K562 (cell line): ENCODE measurements around the gene LONP1. TPM values are rescaled to one million over a fixed set of nuclear protein-coding genes. Genes with fewer than 3 reads are reported as not detected.

Experiments
- ATAC-seq: fragments of 200-7000 bp; cut with Tn5 transposase; 3 replicates; pipeline ENCODE4 v1.9.1; 2020; ENCODE audit warnings: moderate library complexity
- BruUV-seq: library from RNA; stranded (reverse); fragments of 400-500 nt; replicated peaks from 2 replicates; lab custom pipeline; 2021; lab: Mats Ljungman, UMichigan
- CTCF ChIA-PET: fragments of 300-600 bp; formaldehyde crosslinking; extraction: SDS; loops from one replicate; lab custom pipeline; 2021; ENCODE audit warnings: low intra/inter-chr PET ratio; lab: Yijun Ruan, JAX
- POLR2A ChIA-PET: fragments of 300-600, 350-650 bp; sonication (Branson Sonifier 250); formaldehyde crosslinking; extraction: SDS; loops from one replicate; lab custom pipeline; 2021; ENCODE audit warnings: antibody characterized with exemption, inconsistent platforms; lab: Yijun Ruan, JAX
- DNase-seq, 4 experiments: peaks; one replicate each; pipeline versions ENCODE4 v3.0.0 to v3.0.0-alpha.2; 2011 to 2018; ENCODE audit warnings: low spot score in 3 of 4, mixed read lengths in 3 of 4; ENCODE audit errors: extremely low read depth in 1 of 4
- FAIRE-seq: peaks from 2 replicates; lab custom pipeline; 2011; peaks lifted over from hg19 to GRCh38; lab: Jason Lieb, UNC
- H2AFZ ChIP-seq: 2 replicates; pipeline ENCODE4 v1.6.0; 2011; ENCODE audit warnings: low read depth, low read length, control low read depth, inconsistent platforms
- H3K27ac ChIP-seq: fragments of 200-600 bp; 3 replicates; pipeline ENCODE4 v1.8.0; 2011; ENCODE audit warnings: low read depth, mild to moderate bottlenecking, control low read depth, inconsistent platforms, low read length, moderate library complexity, mixed read lengths; ENCODE audit errors: extremely low read depth
- H3K27me3 ChIP-seq, 2 experiments: fragments of 300-600 bp in 1 of 2; 2 replicates in 1 of 2; 3 replicates in 1 of 2; pipeline versions ENCODE4 v1.6.0 to v1.8.0; 2011; ENCODE audit warnings: inconsistent platforms in 2 of 2, low read length in 2 of 2, mild to moderate bottlenecking in 1 of 2, mixed read lengths in 1 of 2, moderate library complexity in 1 of 2; ENCODE audit not compliant: control insufficient read depth in 2 of 2, insufficient read depth in 2 of 2
- H3K36me3 ChIP-seq: fragments of 300-600 bp; 3 replicates; pipeline ENCODE4 v1.8.0; 2011; ENCODE audit warnings: mild to moderate bottlenecking, low read length, inconsistent platforms; ENCODE audit not compliant: control insufficient read depth, insufficient read depth
- H3K4me1 ChIP-seq, 2 experiments: fragments of 200-600 bp in 1 of 2; replicated peaks in 1 of 2; 2 replicates in 1 of 2; 3 replicates in 1 of 2; pipeline versions ENCODE4 v1.5.1 to v1.8.0; 2011; ENCODE audit warnings: inconsistent platforms in 2 of 2, low read length in 2 of 2, mild to moderate bottlenecking in 1 of 2, mixed read lengths in 1 of 2, moderate library complexity in 1 of 2; ENCODE audit not compliant: control insufficient read depth in 2 of 2, insufficient read depth in 2 of 2
- H3K4me2 ChIP-seq: 2 replicates; pipeline ENCODE4 v1.6.1; 2011; ENCODE audit warnings: low read length, control low read depth, inconsistent platforms, mixed read lengths; ENCODE audit not compliant: insufficient read depth
- H3K4me3 ChIP-seq: fragments of 200-600 bp; sonication (generic), shearing (Covaris generic); 2 replicates; pipeline ENCODE4 v1.5.1; 2016; ENCODE audit warnings: control low read depth, inconsistent platforms
- H3K79me2 ChIP-seq: fragments of 200-600 bp; 3 replicates; pipeline ENCODE4 v1.8.0; 2011; ENCODE audit warnings: low read length, inconsistent platforms; ENCODE audit not compliant: control insufficient read depth, insufficient read depth
- H3K9ac ChIP-seq, 2 experiments: 2 replicates each; pipeline versions ENCODE4 v1.6.0 to v1.6.1; 2011; ENCODE audit warnings: low read depth in 2 of 2, low read length in 2 of 2, control low read depth in 1 of 2, inconsistent platforms in 1 of 2, mild to moderate bottlenecking in 1 of 2, mixed read lengths in 1 of 2; ENCODE audit not compliant: insufficient read depth in 1 of 2
- H3K9me1 ChIP-seq: one replicate; pipeline ENCODE4 v1.6.0; 2011; ENCODE audit warnings: inconsistent platforms, mild to moderate bottlenecking, low read length, moderate library complexity; ENCODE audit not compliant: control insufficient read depth, insufficient read depth
- H3K9me3 ChIP-seq: replicated peaks from 2 replicates; pipeline ENCODE4 v1.5.1; 2011; ENCODE audit warnings: low read depth, low read length, inconsistent platforms; ENCODE audit not compliant: control insufficient read depth, insufficient read depth
- H4K20me1 ChIP-seq: replicated peaks from 2 replicates; pipeline ENCODE4 v1.6.1; 2011; ENCODE audit warnings: low read length, inconsistent platforms, mixed read lengths; ENCODE audit not compliant: control insufficient read depth, insufficient read depth
- ATF1 ChIP-seq, 2 experiments: fragments of 450-650 bp in 1 of 2; IDR thresholded peaks; 2 replicates each; pipeline ENCODE4 v1.6.1; 2016; ENCODE audit warnings: missing compliant biosample characterization in 1 of 2, missing genetic modification characterization in 1 of 2
- FOXJ2 ChIP-seq: fragments of 200-800 bp; sonication (Bioruptor generic); IDR thresholded peaks from 2 replicates; pipeline ENCODE4 v1.6.1; 2016; ENCODE audit warnings: missing genetic modification characterization, missing compliant biosample characterization
- HIVEP1 ChIP-seq: fragments of 250-450 bp; sonication (Bioruptor Pico); IDR thresholded peaks from 2 replicates; pipeline ENCODE4 v1.4.0; 2020; ENCODE audit warnings: mild to moderate bottlenecking
- LARP7 ChIP-seq: fragments of 450-650 bp; IDR thresholded peaks from 2 replicates; pipeline ENCODE4 v1.6.1; 2016
- NFE2 ChIP-seq: IDR thresholded peaks from 2 replicates; pipeline ENCODE4 v1.6.1; 2014; ENCODE audit warnings: antibody characterized with exemption, low read depth
- PHF8 ChIP-seq: fragments of 200-600 bp; sonication (generic); IDR thresholded peaks from 2 replicates; pipeline ENCODE4 v1.6.1; 2012; ENCODE audit warnings: mixed run types, mild to moderate bottlenecking, inconsistent platforms, low read length, moderate library complexity, borderline replicate concordance
- POLR2AphosphoS5 ChIP-seq: IDR thresholded peaks from 2 replicates; pipeline ENCODE4 v1.6.1; 2011; ENCODE audit warnings: mild to moderate bottlenecking, low read depth, low read length, moderate library complexity; ENCODE audit not compliant: control insufficient read depth, insufficient read depth
- RNF2 ChIP-seq: sonication (generic); IDR thresholded peaks from 2 replicates; pipeline ENCODE4 v1.6.1; 2016
- SETDB1 ChIP-seq: IDR thresholded peaks from one replicate; pipeline ENCODE4 v1.6.1; 2012; ENCODE audit warnings: low read length, control low read depth, inconsistent platforms
- SNIP1 ChIP-seq: fragments of 450-650 bp; IDR thresholded peaks from 2 replicates; pipeline ENCODE4 v1.7.1; 2017; ENCODE audit warnings: low read depth, mild to moderate bottlenecking
- WGBS: fragments of 100-300 bp; shearing (Covaris generic); methylation state at CpG from one replicate; pipeline ENCODE4 v1.1.6; 2016; ENCODE audit warnings: low coverage, mixed read lengths; ENCODE audit not compliant: insufficient coverage; ENCODE audit errors: missing lambda C conversion rate; 5-methylcytosine and 5-hydroxymethylcytosine counted together
- in situ Hi-C: fragments of 300-500 bp; cut with MboI; formaldehyde crosslinking; loops from 4 replicates; pipeline ENCODE4 v1.15.0; 2018; ENCODE audit warnings: inconsistent platforms, mixed read lengths
- intact Hi-C: fragments of 100-400 bp; cut with micrococcal nuclease; formaldehyde crosslinking; loops from 2 replicates; pipeline ENCODE4 v1.14.2; 2022
- polyA plus RNA-seq, 8 experiments: library from polyadenylated mRNA; depleted of rRNA in 4 of 8; stranded (reverse) in 5 of 8; unstranded in 3 of 8; fragments of >200 nt; fragmentation: Nextera tagmentation in 2 of 8; fragmentation: Illumina TruSeq in 1 of 8; extraction: Ambion mirVana in 2 of 8; extraction: Trizol in 1 of 8; gene quantifications; 2 replicates each; pipeline versions ENCODE4 v1.2.1 to v1.2.3, GENCODE V29; 2011 to 2014; ENCODE audit warnings: inconsistent platforms in 1 of 8, missing spikeins in 1 of 8
- total RNA-seq, 7 experiments: library from RNA; depleted of rRNA in 6 of 7; stranded (reverse); fragments of >200 nt in 6 of 7; fragmentation: Illumina TruSeq in 2 of 7; extraction: Trizol in 2 of 7; gene quantifications; 2 replicates each; pipeline versions ENCODE4 v1.2.1 to v1.2.3, GENCODE V29; 2011 to 2021; ENCODE audit warnings: low replicate concordance in 1 of 7
- TF ChIP-seq, protein P1 (sequence below): sonication (generic); formaldehyde crosslinking; IDR thresholded peaks from 2 replicates; pipeline ENCODE4 v1.5.0; 2020; ENCODE audit warnings: missing genetic modification reagents
- TF ChIP-seq, protein P2 (sequence below): sonication (generic); formaldehyde crosslinking; IDR thresholded peaks from 2 replicates; pipeline ENCODE4 v1.8.0; 2022; ENCODE audit warnings: mild to moderate bottlenecking, missing genetic modification reagents, borderline replicate concordance

Gene LONP1
- total and polyA plus RNA-seq, 9 of the 15 experiments (the other 6 are each of a cell fraction or from before 2014, with no cell fraction given) = 1.1 to 238 (median 84.5) TPM

- BruUV-seq = no TSS peak
- no peaks in the 10 kb centered on the region for H3K9me3 ChIP-seq
- H3K4me3 ChIP-seq = peak within 1 kb of the TSS; percentile 100
- DNase-seq = peak; percentile 77 to 98 (median 87)
- H4K20me1 ChIP-seq = peaks cover 48% of the 10 kb centered on the region
- peaks cover 20 to 70% of the 10 kb centered on the region in 2 experiments for H3K4me1 ChIP-seq
- H3K79me2 ChIP-seq = peaks cover 53% of the 10 kb centered on the region
- H3K27ac ChIP-seq = peak within 1 kb of the TSS; percentile 96
- intact Hi-C loops = loop anchor here (2.0 kb wide), 1 partner anchor 100 kb away; the partner anchor contains the start of gene DUS3L
- H3K9me1 ChIP-seq = peaks cover 17% of the 10 kb centered on the region
- ATAC-seq = peak; percentile 57
- peak within 1 kb of the TSS; percentile 94 to 98 for H3K9ac ChIP-seq
- H3K27me3 ChIP-seq = no peaks in the 10 kb centered on the region
- no peak for FAIRE-seq
- peak within 1 kb of the TSS; percentile 93 for H3K4me2 ChIP-seq
- H2AFZ ChIP-seq = peak within 1 kb of the TSS; percentile 96
- peaks cover 50% of the 10 kb centered on the region for H3K36me3 ChIP-seq
- under 1% methylated on average over 70 of the region's 73 CpGs for WGBS
- in situ Hi-C loops = no loop called here
- ChIA-PET CTCF (interaction anchor here (0.7 to 0.9 kb wide), 2 partner anchors 30 to 135 kb away, joined by 3 to 4 read pairs; partner anchors contain the start of genes CATSPERD and LONP1), POLR2A (interaction anchor here (0.6 to 3.0 kb wide), 45 partner anchors 8 to 999 kb away, joined by 3 to 31 read pairs (median 4); partner anchors contain the start of genes CATSPERD, DUS3L, LONP1 and MICOS13)
- TF ChIP-seq PHF8 = peak; percentile 98
- peak; percentile 98 for TF ChIP-seq POLR2AphosphoS5
- TF ChIP-seq HIVEP1 (CRISPR knock-in tag) = no peak; the same call in 1 of the 2 replicates
- peak; percentile 90 for TF ChIP-seq SNIP1
- no peak for TF ChIP-seq SETDB1
- TF ChIP-seq, protein P1, sequence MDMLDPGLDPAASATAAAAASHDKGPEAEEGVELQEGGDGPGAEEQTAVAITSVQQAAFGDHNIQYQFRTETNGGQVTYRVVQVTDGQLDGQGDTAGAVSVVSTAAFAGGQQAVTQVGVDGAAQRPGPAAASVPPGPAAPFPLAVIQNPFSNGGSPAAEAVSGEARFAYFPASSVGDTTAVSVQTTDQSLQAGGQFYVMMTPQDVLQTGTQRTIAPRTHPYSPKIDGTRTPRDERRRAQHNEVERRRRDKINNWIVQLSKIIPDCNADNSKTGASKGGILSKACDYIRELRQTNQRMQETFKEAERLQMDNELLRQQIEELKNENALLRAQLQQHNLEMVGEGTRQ = peak; percentile 2; the same call in 1 of the 2 replicates
- peak; percentile 90 for TF ChIP-seq LARP7
- TF ChIP-seq NFE2 = peak; percentile 31; the same call in 1 of the 2 replicates
- peak; percentile 52; the same call in 1 of the 2 replicates for TF ChIP-seq RNF2
- TF ChIP-seq FOXJ2 = peak; percentile 53; the same call in 1 of the 2 replicates
- no peak for TF ChIP-seq ATF1 (CRISPR knock-in tag; IDR thresholded peaks at IDR 0.05)
- peak; percentile 79 for TF ChIP-seq ATF1 (tag; IDR thresholded peaks at IDR 0.05)
- TF ChIP-seq, protein P2, sequence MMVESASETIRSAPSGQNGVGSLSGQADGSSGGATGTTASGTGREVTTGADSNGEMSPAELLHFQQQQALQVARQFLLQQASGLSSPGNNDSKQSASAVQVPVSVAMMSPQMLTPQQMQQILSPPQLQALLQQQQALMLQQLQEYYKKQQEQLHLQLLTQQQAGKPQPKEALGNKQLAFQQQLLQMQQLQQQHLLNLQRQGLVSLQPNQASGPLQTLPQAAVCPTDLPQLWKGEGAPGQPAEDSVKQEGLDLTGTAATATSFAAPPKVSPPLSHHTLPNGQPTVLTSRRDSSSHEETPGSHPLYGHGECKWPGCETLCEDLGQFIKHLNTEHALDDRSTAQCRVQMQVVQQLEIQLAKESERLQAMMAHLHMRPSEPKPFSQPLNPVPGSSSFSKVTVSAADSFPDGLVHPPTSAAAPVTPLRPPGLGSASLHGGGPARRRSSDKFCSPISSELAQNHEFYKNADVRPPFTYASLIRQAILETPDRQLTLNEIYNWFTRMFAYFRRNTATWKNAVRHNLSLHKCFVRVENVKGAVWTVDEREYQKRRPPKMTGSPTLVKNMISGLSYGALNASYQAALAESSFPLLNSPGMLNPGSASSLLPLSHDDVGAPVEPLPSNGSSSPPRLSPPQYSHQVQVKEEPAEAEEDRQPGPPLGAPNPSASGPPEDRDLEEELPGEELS (CRISPR knock-in tag) = peak; percentile 21; the same call in 1 of the 2 replicates
These were observed 29.6 kb downstream of the LONP1 start, which contains the start of gene RPL36 for GRCh38 chr19:5690125-5690954. TSS of gene RPL36 (plus strand) at chr19:5690295. CDS start at chr19:5690508, 213 bp downstream.
